Neuronal stem cell (in vitro differentiated cells): ENCODE measurements around the gene DYNLT3. TPM values are rescaled to one million over a fixed set of nuclear protein-coding genes. Genes with fewer than 3 reads are reported as not detected.

Source experiments
- small RNA-seq: library from polyadenylated mRNA; stranded (forward); fragments of <200 nt; extraction: miRNeasy Mini kit (QIAGEN cat#:217004); gene quantifications from one replicate; pipeline ENCODE3, GENCODE V24; 2013; ENCODE audit not compliant: insufficient read depth

DYNLT3 gene

Small RNA genes within 50 kb of the gene (small RNA-seq; reads per million reads assigned to genes)
- not detected for gene RNU6-49P
